ENCODE data around the gene MXRA8.
"Not testable (repeated sequence)": the region's sequence is repeated elsewhere in the genome, so short reads cannot be mapped to it uniquely, and the experiment has no call there.

MXRA8 gene

GRCh38 chr1:1318777-1319645, 39.3 kb downstream of the MXRA8 start:
- no peak for DNase-seq

GRCh38 chr1:1318131-1318652, 40.2 kb downstream of the MXRA8 start:
- DNase-seq = no peak

GRCh38 chr1:1317420-1317819, 40.9 kb downstream of the MXRA8 start:
- no peak for DNase-seq

- DNase-seq = not testable (repeated sequence)
Observed at GRCh38 chr1:1316199-1316598, 42.2 kb downstream of the MXRA8 start.

- DNase-seq = no peak
Observed at GRCh38 chr1:1315435-1315954, 42.9 kb downstream of the MXRA8 start.

- no peak for DNase-seq
Observed at GRCh38 chr1:1314678-1315335, 43.5 kb downstream of the MXRA8 start.

- no peak for DNase-seq
Observed at GRCh38 chr1:1314237-1314586, 44.1 kb downstream of the MXRA8 start.

GRCh38 chr1:1313500-1314236, 44.7 kb downstream of the MXRA8 start:
- no peak for DNase-seq

- DNase-seq = no peak
Observed at GRCh38 chr1:1312450-1313314, 45.7 kb downstream of the MXRA8 start.

GRCh38 chr1:1311107-1312104, 46.9 kb downstream of the MXRA8 start:
- no peak for DNase-seq

- no peak for DNase-seq
Observed at GRCh38 chr1:1310476-1311053, 47.8 kb downstream of the MXRA8 start.

- no peak for DNase-seq
Observed at GRCh38 chr1:1310109-1310385, 48.3 kb downstream of the MXRA8 start.

- no peak for DNase-seq
Observed at GRCh38 chr1:1309251-1310108, 48.9 kb downstream of the MXRA8 start.

- no peak for DNase-seq
Observed at GRCh38 chr1:1308756-1309250, 49.6 kb downstream of the MXRA8 start.

GRCh38 chr1:1307923-1308755, 50.2 kb downstream of the MXRA8 start, which contains the start of the genes ACAP3 and PUSL1:
TSS of gene ACAP3 (minus strand) at chr1:1307930. CDS start at chr1:1307815, 115 bp downstream.
TSS of gene PUSL1 (plus strand) at chr1:1308597. CDS start at chr1:1308644, 47 bp downstream.
- peak; percentile 88 for DNase-seq

- DNase-seq = no peak
Observed at GRCh38 chr1:1307261-1307922, 51.0 kb downstream of the MXRA8 start.

- no peak for DNase-seq
Observed at GRCh38 chr1:1306661-1307260, 51.6 kb downstream of the MXRA8 start.
